Liver (tissue), 9 donors: ENCODE data around the gene RBM20. TPM values are rescaled to one million over a fixed set of nuclear protein-coding genes. Genes with fewer than 3 reads are reported as not detected.
A peak's percentile ranks its signal among the peaks of the same experiment; 100 is the strongest.

Source experiments
- DNase-seq: peaks from one replicate; pipeline ENCODE4 v3.0.0-alpha.2; 2017; ENCODE audit warnings: low spot score
- H3K27ac ChIP-seq, 2 donors: one replicate each; pipeline ENCODE4 v1.7.0; 2013; ENCODE audit warnings: inconsistent platforms in 2 of 2, low read length in 2 of 2, control low read depth in 1 of 2, low read depth in 1 of 2, mild to moderate bottlenecking in 1 of 2
- H3K27me3 ChIP-seq, 4 donors: one replicate each; pipeline versions ENCODE4 v1.6.1 to v1.7.0; 2013; ENCODE audit warnings: low read length in 3 of 4, inconsistent platforms in 1 of 4, mild to moderate bottlenecking in 1 of 4, moderate library complexity in 1 of 4; ENCODE audit not compliant: control insufficient read depth in 4 of 4, insufficient read depth in 4 of 4
- H3K36me3 ChIP-seq, 4 donors: one replicate each; pipeline versions ENCODE4 v1.6.1 to v1.7.0; 2013; ENCODE audit warnings: low read length in 3 of 4, mild to moderate bottlenecking in 3 of 4, low read depth in 1 of 4, moderate library complexity in 1 of 4; ENCODE audit not compliant: control insufficient read depth in 4 of 4, insufficient read depth in 3 of 4
- H3K4me1 ChIP-seq, 4 donors: one replicate each; pipeline versions ENCODE4 v1.6.1 to v1.7.0; 2013; ENCODE audit warnings: low read length in 3 of 4, mild to moderate bottlenecking in 3 of 4, moderate library complexity in 1 of 4; ENCODE audit not compliant: control insufficient read depth in 4 of 4, insufficient read depth in 4 of 4
- H3K4me3 ChIP-seq, 3 donors: one replicate each; pipeline versions ENCODE4 v1.6.1 to v1.7.0; 2013; ENCODE audit warnings: low read length in 3 of 3, control low read depth in 1 of 3, low read depth in 1 of 3, mild to moderate bottlenecking in 1 of 3
- H3K9ac ChIP-seq, 2 donors: one replicate each; pipeline ENCODE4 v1.7.0; 2013; ENCODE audit warnings: low read length in 2 of 2, mild to moderate bottlenecking in 2 of 2, moderate library complexity in 2 of 2, control low read depth in 1 of 2, low read depth in 1 of 2
- H3K9me3 ChIP-seq, 4 donors: one replicate each; pipeline versions ENCODE4 v1.6.1 to v1.7.0; 2013; ENCODE audit warnings: low read length in 3 of 4; ENCODE audit not compliant: control insufficient read depth in 4 of 4
- ATF3 ChIP-seq: IDR thresholded peaks from 2 replicates; pipeline ENCODE4 v1.6.1; 2016; ENCODE audit warnings: antibody characterized with exemption
- CTCF ChIP-seq: fragments of 150-350 bp; IDR thresholded peaks from 2 replicates; pipeline ENCODE4 v1.5.1; 2017; ENCODE audit warnings: improper control_type of control experiment, low read depth, low read length; ENCODE audit not compliant: missing input control
- EGR1 ChIP-seq, 2 donors: IDR thresholded peaks; 2 replicates each; pipeline ENCODE4 v1.6.1; 2016 to 2018; ENCODE audit warnings: antibody characterized with exemption in 2 of 2, low read depth in 2 of 2
- FOXA1 ChIP-seq: IDR thresholded peaks from 2 replicates; pipeline ENCODE4 v1.6.1; 2016; ENCODE audit warnings: antibody characterized with exemption
- FOXA2 ChIP-seq: IDR thresholded peaks from 2 replicates; pipeline ENCODE4 v1.6.1; 2016; ENCODE audit warnings: antibody characterized with exemption
- GABPA ChIP-seq, 2 donors: IDR thresholded peaks in 1 of 2; conservative IDR thresholded peaks in 1 of 2; 2 replicates each; pipeline ENCODE4 v1.6.1; 2016; ENCODE audit warnings: antibody characterized with exemption in 2 of 2, mild to moderate bottlenecking in 1 of 2, moderate library complexity in 1 of 2
- HNF4A ChIP-seq, 2 donors: conservative IDR thresholded peaks; 2 replicates each; pipeline ENCODE4 v1.6.1; 2016; ENCODE audit warnings: antibody characterized with exemption in 2 of 2, mild to moderate bottlenecking in 2 of 2
- HNF4G ChIP-seq: IDR thresholded peaks from 2 replicates; pipeline ENCODE4 v1.6.1; 2016; ENCODE audit warnings: antibody characterized with exemption
- JUND ChIP-seq, 2 donors: IDR thresholded peaks; 2 replicates each; pipeline ENCODE4 v1.6.1; 2016; ENCODE audit warnings: antibody characterized with exemption in 2 of 2
- MAX ChIP-seq: IDR thresholded peaks from 2 replicates; pipeline ENCODE4 v1.6.1; 2016; ENCODE audit warnings: antibody characterized with exemption
- NR2F2 ChIP-seq: IDR thresholded peaks from 2 replicates; pipeline ENCODE4 v1.6.1; 2016; ENCODE audit warnings: antibody characterized with exemption
- RAD21 ChIP-seq, 2 donors: IDR thresholded peaks; 2 replicates each; pipeline ENCODE4 v1.6.1; 2016; ENCODE audit warnings: antibody characterized with exemption in 2 of 2, mild to moderate bottlenecking in 2 of 2
- REST ChIP-seq: IDR thresholded peaks from 2 replicates; pipeline ENCODE4 v1.6.1; 2016; ENCODE audit warnings: antibody characterized with exemption, mild to moderate bottlenecking
- RXRA ChIP-seq, 2 donors: IDR thresholded peaks; 2 replicates each; pipeline ENCODE4 v1.6.1; 2017 to 2018; ENCODE audit warnings: antibody characterized with exemption in 2 of 2, mild to moderate bottlenecking in 1 of 2
- SP1 ChIP-seq: IDR thresholded peaks from 2 replicates; pipeline ENCODE4 v1.6.1; 2018; ENCODE audit warnings: antibody characterized with exemption, mild to moderate bottlenecking
- TAF1 ChIP-seq: conservative IDR thresholded peaks from 2 replicates; pipeline ENCODE4 v1.6.1; 2016; ENCODE audit warnings: antibody characterized with exemption, mild to moderate bottlenecking
- YY1 ChIP-seq: IDR thresholded peaks from 2 replicates; pipeline ENCODE4 v1.6.1; 2016; ENCODE audit warnings: antibody characterized with exemption, mild to moderate bottlenecking
- ZBTB33 ChIP-seq: IDR thresholded peaks from 2 replicates; pipeline ENCODE4 v1.6.1; 2016; ENCODE audit warnings: antibody characterized with exemption
- WGBS: extraction: QIAGEN DNeasy Blood & Tissue Kit; methylation state at CpG from one replicate; pipeline ENCODE4 v1.1.7; 2013; 5-methylcytosine and 5-hydroxymethylcytosine counted together
- polyA plus RNA-seq, 2 donors: library from polyadenylated mRNA; stranded (reverse) in 1 of 2; unstranded in 1 of 2; fragments of 200-250 nt in 1 of 2; fragments of >200 nt in 1 of 2; fragmentation: Nextera tagmentation in 1 of 2; extraction: Ambion mirVana in 1 of 2; gene quantifications; one replicate each; pipeline versions ENCODE4 v1.2.1 to v1.2.3, GENCODE V29; 2013 to 2015
- total RNA-seq, 2 donors: library from RNA; depleted of rRNA; stranded (reverse); fragments of >200 nt; gene quantifications; one replicate each; pipeline ENCODE4 v1.2.3, GENCODE V29; 2014
- donor health status: healthy.
- donor health status: healthy.
- donor health status: healthy.
- donor health status: healthy.
- donor health status: healthy.

The RBM20 gene
- total and polyA plus RNA-seq, 4 donors: 0.03 to 0.08 (median 0.05) TPM; not detected in 1

GRCh38 chr10:110845756-110846620 is 201.9 kb downstream of the RBM20 start:
- H3K9ac ChIP-seq: peak overlapping the region in 1 of 2 donors; percentile 36
- H3K27me3 ChIP-seq: no peaks in the 10 kb centered on the region
- no peak for DNase-seq
- H3K4me3 ChIP-seq: no peak overlapping the region
- H3K27ac ChIP-seq: peak overlapping the region; percentile 90 to 91
- WGBS: 38% methylated on average over 3 of the region's 3 CpGs
- no peaks in the 10 kb centered on the region for H3K9me3 ChIP-seq
- H3K36me3 ChIP-seq: no peaks in the 10 kb centered on the region
- H3K4me1 ChIP-seq: peaks cover 19 to 45% (median 26%) of the 10 kb centered on the region in 4 donors
- TF ChIP-seq EGR1 (IDR thresholded peaks at IDR 0.05; ENCODE audit: low read depth in 2 of 2) (peak in 1 of 2 donors; percentile 29), RXRA (IDR thresholded peaks at IDR 0.05) (peak; percentile 81 to 94), HNF4A (conservative IDR thresholded peaks at IDR 0.05) (peak; percentile 83 to 86), SP1 (peak; percentile 89), JUND (IDR thresholded peaks at IDR 0.05) (peak; percentile 78 to 79), FOXA1 (peak; percentile 80), ATF3 (peak; percentile 18), REST (peak; percentile 90), NR2F2 (peak; percentile 36), GABPA (IDR thresholded peaks at IDR 0.05 in 1 of 2, conservative IDR thresholded peaks at IDR 0.05 in 1 of 2) (no peak), YY1 (peak; percentile 73), CTCF (no peak), ZBTB33 (peak; percentile 81), FOXA2 (peak; percentile 74), HNF4G (peak; percentile 48), RAD21 (IDR thresholded peaks at IDR 0.05) (peak; percentile 28 to 50), MAX (peak; percentile 59), TAF1 (peak; percentile 93)
